ENCODE data around the gene SPATA2.

GRCh38 chr20:49858076-49858585 lies 57.2 kb downstream of the SPATA2 start:
- TF ChIP-seq POLR2AphosphoS5 (IDR thresholded peaks at IDR 0.05) (no peak), EP300 (IDR thresholded peaks at IDR 0.05) (no peak), CTCF (IDR thresholded peaks at IDR 0.05) (no peak), POLR2A (IDR thresholded peaks at IDR 0.05; ENCODE audit: low read depth) (no peak)
